ENCODE results near the gene GRIN2A.

DNA sequence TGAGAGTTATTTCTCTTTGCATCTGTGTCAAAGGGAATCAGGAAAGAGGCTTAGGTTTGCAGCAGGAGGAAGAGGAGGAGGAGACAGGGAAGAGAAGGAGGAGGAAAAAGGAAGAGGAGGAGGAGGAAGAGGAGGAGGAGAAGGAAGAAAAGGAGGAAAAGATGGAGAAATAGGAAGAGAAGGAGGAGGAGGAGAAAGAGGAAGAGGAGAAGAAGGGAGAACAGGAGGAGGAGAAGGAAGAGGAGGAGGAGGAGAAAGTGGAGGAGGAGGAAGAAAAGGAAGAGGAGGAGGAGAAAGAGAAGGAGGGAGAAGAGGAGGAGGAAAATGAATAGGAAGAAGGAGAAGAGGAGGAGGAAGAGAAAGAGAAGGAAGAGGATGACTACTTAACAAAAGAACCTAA lies 459.1 kb downstream of the GRIN2A start:
- TF ChIP-seq, protein P1, sequence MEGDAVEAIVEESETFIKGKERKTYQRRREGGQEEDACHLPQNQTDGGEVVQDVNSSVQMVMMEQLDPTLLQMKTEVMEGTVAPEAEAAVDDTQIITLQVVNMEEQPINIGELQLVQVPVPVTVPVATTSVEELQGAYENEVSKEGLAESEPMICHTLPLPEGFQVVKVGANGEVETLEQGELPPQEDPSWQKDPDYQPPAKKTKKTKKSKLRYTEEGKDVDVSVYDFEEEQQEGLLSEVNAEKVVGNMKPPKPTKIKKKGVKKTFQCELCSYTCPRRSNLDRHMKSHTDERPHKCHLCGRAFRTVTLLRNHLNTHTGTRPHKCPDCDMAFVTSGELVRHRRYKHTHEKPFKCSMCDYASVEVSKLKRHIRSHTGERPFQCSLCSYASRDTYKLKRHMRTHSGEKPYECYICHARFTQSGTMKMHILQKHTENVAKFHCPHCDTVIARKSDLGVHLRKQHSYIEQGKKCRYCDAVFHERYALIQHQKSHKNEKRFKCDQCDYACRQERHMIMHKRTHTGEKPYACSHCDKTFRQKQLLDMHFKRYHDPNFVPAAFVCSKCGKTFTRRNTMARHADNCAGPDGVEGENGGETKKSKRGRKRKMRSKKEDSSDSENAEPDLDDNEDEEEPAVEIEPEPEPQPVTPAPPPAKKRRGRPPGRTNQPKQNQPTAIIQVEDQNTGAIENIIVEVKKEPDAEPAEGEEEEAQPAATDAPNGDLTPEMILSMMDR (IDR thresholded peaks at IDR 0.05; ENCODE audit: poor library complexity, severe bottlenecking), result no peak
- TF ChIP-seq MXI1 (conservative IDR thresholded peaks at IDR 0.05; ENCODE audit: poor library complexity, severe bottlenecking) (no peak), EP300 (conservative IDR thresholded peaks at IDR 0.05; ENCODE audit: poor library complexity, severe bottlenecking) (no peak), RAD21 (conservative IDR thresholded peaks at IDR 0.05) (no peak), POLR2AphosphoS5 (IDR thresholded peaks at IDR 0.05) (no peak), EZH2 (IDR thresholded peaks at IDR 0.05; ENCODE audit: borderline replicate concordance, insufficient read depth, low read length, poor library complexity, severe bottlenecking) (no peak), SMC3 (conservative IDR thresholded peaks at IDR 0.05; ENCODE audit: poor library complexity) (no peak), TAF1 (IDR thresholded peaks at IDR 0.05; ENCODE audit: low read depth) (no peak)
- TF ChIP-seq, protein P2, sequence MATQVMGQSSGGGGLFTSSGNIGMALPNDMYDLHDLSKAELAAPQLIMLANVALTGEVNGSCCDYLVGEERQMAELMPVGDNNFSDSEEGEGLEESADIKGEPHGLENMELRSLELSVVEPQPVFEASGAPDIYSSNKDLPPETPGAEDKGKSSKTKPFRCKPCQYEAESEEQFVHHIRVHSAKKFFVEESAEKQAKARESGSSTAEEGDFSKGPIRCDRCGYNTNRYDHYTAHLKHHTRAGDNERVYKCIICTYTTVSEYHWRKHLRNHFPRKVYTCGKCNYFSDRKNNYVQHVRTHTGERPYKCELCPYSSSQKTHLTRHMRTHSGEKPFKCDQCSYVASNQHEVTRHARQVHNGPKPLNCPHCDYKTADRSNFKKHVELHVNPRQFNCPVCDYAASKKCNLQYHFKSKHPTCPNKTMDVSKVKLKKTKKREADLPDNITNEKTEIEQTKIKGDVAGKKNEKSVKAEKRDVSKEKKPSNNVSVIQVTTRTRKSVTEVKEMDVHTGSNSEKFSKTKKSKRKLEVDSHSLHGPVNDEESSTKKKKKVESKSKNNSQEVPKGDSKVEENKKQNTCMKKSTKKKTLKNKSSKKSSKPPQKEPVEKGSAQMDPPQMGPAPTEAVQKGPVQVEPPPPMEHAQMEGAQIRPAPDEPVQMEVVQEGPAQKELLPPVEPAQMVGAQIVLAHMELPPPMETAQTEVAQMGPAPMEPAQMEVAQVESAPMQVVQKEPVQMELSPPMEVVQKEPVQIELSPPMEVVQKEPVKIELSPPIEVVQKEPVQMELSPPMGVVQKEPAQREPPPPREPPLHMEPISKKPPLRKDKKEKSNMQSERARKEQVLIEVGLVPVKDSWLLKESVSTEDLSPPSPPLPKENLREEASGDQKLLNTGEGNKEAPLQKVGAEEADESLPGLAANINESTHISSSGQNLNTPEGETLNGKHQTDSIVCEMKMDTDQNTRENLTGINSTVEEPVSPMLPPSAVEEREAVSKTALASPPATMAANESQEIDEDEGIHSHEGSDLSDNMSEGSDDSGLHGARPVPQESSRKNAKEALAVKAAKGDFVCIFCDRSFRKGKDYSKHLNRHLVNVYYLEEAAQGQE (IDR thresholded peaks at IDR 0.05; ENCODE audit: borderline replicate concordance), result no peak
